ENCODE results near the gene FSCB. TPM values are rescaled to one million over a fixed set of nuclear protein-coding genes. Genes with fewer than 3 reads are reported as not detected.

Gene FSCB
- total RNA-seq, 2 experiments from 2014 or later: not detected

DNA sequence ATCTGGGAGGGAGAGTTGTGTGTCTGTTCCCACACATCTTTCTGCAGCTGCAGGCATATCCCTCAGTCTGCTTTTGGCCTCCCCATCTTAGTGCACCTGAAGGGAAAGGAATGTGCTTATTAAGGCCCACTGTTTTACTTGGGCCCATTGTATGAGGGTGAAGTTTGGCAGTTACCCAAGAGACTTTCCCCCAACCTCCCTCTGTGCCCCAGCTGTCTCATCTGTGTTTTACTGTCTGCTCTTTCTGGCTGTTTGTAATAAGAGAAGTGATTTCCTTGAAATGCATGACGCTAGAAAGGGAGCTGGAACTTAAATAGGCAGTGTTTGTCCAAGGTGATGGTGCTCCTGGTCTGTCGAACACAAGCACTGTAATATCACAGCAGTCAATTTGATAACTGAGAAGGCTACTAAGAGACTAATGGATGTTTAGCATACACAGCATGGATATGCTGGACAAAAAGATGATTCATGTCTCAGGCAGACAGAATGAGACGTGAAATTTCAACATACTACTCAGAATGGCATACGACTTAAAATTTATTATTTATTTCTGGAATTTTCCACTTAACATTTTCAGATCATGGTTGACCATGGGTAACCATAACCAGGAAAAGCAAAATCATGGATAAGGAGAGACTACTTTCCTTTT is 43.6 kb downstream of the FSCB start:
- intact Hi-C loops (cut with micrococcal nuclease): no loop called here
- DNase-seq: no peak
- Mint-ChIP-seq H3K27me3 (ENCODE audit: low read depth) (no peaks in the 10 kb centered on the region), H3K4me3 (no peak overlapping the region), H3K27ac (no peak overlapping the region), H3K36me3 (ENCODE audit: low read depth) (no peaks in the 10 kb centered on the region), H3K9me3 (peaks cover 3% of the 10 kb centered on the region), H3K4me1 (ENCODE audit: low read depth) (no peaks in the 10 kb centered on the region)
- CTCF ChIA-PET: no interaction called here

DNA sequence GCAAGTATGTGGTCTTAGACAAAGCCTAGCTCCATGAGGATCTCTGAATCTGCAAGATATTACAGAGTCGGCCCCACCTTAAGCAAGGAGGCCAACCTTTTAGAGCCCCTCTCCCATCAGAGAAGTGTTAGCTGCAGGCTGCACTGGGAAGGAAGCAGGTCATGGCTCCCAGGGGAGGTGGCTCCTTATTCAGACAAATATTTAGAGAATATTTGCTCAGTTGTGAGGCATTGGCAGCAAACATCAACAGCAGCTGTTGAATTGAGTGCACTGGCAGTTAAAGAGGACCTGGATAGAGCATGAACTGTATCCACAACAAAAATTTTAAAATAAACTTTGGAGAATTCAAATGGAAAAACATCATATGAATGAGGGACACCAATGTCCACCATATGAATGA is 44.7 kb downstream of the FSCB start:
- no peak for DNase-seq
- Mint-ChIP-seq H3K27ac (no peak overlapping the region), H3K4me3 (no peak overlapping the region), H3K36me3 (ENCODE audit: low read depth) (no peaks in the 10 kb centered on the region), H3K4me1 (ENCODE audit: low read depth) (no peaks in the 10 kb centered on the region), H3K9me3 (peaks cover 3% of the 10 kb centered on the region), H3K27me3 (ENCODE audit: low read depth) (no peaks in the 10 kb centered on the region)
- CTCF ChIA-PET: no interaction called here
- intact Hi-C loops (cut with micrococcal nuclease): no loop called here

- no peak overlapping the region for H3K27ac Mint-ChIP-seq
- CTCF ChIA-PET: no interaction called here
- H3K27me3 Mint-ChIP-seq (ENCODE audit: low read depth): no peaks in the 10 kb centered on the region
Measured at GRCh38 chr14:44461811-44462210, 45.3 kb downstream of the FSCB start.

More at GRCh38 chr14:44461811-44462210, 45.3 kb downstream of the FSCB start:
- Mint-ChIP-seq H3K36me3 (ENCODE audit: low read depth) (no peaks in the 10 kb centered on the region), H3K9me3 (peaks cover 5% of the 10 kb centered on the region), H3K4me1 (ENCODE audit: low read depth) (no peaks in the 10 kb centered on the region), H3K4me3 (no peak overlapping the region)
- DNase-seq: no peak
- intact Hi-C loops (cut with micrococcal nuclease): no loop called here

Measured in activated naive CD4-positive, alpha-beta T cell treated with anti-CD3 and anti-CD28 coated beads for 36 hours (primary cell).